ENCODE measurements around the gene PRKAA2. TPM values are rescaled to one million over a fixed set of nuclear protein-coding genes. Genes with fewer than 3 reads are reported as not detected.

The PRKAA2 gene
- total RNA-seq, 1 donor from 2014 or later: 2.1 TPM

GRCh38 chr1:56647106-56647505 is 2.0 kb downstream of the PRKAA2 start:
- DNase-seq (ENCODE audit: low read depth) (no peak), FAIRE-seq (no peak)
- no peak overlapping the region for H3K4me3 ChIP-seq (ENCODE audit: low read depth, low read length)
- TF ChIP-seq, protein P1, sequence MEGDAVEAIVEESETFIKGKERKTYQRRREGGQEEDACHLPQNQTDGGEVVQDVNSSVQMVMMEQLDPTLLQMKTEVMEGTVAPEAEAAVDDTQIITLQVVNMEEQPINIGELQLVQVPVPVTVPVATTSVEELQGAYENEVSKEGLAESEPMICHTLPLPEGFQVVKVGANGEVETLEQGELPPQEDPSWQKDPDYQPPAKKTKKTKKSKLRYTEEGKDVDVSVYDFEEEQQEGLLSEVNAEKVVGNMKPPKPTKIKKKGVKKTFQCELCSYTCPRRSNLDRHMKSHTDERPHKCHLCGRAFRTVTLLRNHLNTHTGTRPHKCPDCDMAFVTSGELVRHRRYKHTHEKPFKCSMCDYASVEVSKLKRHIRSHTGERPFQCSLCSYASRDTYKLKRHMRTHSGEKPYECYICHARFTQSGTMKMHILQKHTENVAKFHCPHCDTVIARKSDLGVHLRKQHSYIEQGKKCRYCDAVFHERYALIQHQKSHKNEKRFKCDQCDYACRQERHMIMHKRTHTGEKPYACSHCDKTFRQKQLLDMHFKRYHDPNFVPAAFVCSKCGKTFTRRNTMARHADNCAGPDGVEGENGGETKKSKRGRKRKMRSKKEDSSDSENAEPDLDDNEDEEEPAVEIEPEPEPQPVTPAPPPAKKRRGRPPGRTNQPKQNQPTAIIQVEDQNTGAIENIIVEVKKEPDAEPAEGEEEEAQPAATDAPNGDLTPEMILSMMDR (IDR thresholded peaks at IDR 0.05; ENCODE audit: insufficient read depth, low read length, severe bottlenecking): no peak
- no peaks in the 10 kb centered on the region for H3K36me3 ChIP-seq (ENCODE audit: control insufficient read depth, insufficient read depth, low read length)
- H3K27me3 ChIP-seq (ENCODE audit: control insufficient read depth, insufficient read depth, low read length): peaks cover 4% of the 10 kb centered on the region

DNA sequence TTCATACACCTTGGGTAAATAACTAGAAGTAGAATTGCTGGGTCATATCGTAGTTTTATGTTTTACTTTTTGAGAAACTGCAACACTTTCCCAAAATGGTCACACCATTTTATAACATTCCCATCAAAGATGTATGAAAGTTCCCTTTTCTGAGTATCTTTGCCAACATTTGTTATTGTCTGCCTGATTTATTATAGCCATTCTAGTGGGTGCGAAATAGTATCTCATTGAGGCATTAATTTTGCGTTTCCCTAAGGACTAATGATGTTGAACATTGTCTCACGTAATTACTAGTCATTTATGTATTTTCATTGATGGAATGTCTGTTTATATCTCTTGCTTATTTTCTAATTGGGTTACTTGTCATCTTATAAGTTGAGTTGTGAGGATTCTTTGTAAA is 3.4 kb downstream of the PRKAA2 start:
- H3K27me3 ChIP-seq (ENCODE audit: control insufficient read depth, insufficient read depth, low read length): peaks cover 4% of the 10 kb centered on the region
- DNase-seq (ENCODE audit: low read depth) (no peak), FAIRE-seq (no peak)
- no peaks in the 10 kb centered on the region for H3K36me3 ChIP-seq (ENCODE audit: control insufficient read depth, insufficient read depth, low read length)
- H3K4me3 ChIP-seq (ENCODE audit: low read depth, low read length): no peak overlapping the region
- TF ChIP-seq, protein P1 (IDR thresholded peaks at IDR 0.05; ENCODE audit: insufficient read depth, low read length, severe bottlenecking): no peak

DNA sequence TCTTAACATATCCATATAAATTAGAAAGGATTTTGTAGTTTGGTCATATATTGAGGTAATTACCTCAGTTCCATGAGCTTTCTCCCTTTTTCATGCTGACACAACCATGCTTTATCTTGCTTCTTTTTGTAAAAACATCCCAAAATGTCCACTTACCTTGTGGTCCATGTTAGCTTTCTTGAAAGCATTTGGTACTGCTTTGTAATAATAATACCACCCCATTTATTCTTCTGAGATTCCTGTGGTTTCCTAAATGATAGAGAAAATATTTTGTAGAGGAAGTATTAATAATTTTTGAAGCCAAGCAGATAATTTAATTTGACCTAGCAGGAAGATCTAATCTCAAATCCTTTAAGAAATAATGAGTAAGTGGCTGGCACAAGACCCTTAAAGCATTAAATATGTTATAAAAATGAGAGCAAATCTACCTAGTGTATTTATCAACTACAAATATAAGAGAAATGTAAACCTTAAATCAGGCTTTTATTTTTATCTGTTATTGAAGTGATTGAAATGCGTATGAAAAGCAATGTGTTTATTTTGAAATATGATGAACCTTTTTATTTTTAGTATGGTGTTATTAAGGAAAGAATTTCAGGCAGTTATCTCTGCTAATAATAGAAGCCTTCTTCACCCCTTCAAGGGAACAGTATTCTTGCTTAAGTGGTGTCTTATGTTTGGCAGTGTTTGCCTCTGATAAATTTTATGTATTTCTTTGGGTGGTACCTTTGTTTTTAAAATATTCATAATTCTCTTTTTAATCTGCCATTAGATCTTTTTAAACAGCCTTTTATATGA is 9.2 kb downstream of the PRKAA2 start:
- Histone ChIP-seq H3K27me3 (ENCODE audit: control insufficient read depth, insufficient read depth, low read length) (no peaks in the 10 kb centered on the region), H3K4me3 (ENCODE audit: low read depth, low read length) (no peak overlapping the region), H3K36me3 (ENCODE audit: control insufficient read depth, insufficient read depth, low read length) (no peaks in the 10 kb centered on the region)
- DNase-seq (ENCODE audit: low read depth) (no peak), FAIRE-seq (no peak)
- TF ChIP-seq, protein P1 (IDR thresholded peaks at IDR 0.05; ENCODE audit: insufficient read depth, low read length, severe bottlenecking): no peak

- H3K4me3 ChIP-seq (ENCODE audit: low read depth, low read length): no peak overlapping the region
- TF ChIP-seq, protein P1 (IDR thresholded peaks at IDR 0.05; ENCODE audit: insufficient read depth, low read length, severe bottlenecking): no peak
- H3K36me3 ChIP-seq (ENCODE audit: control insufficient read depth, insufficient read depth, low read length): no peaks in the 10 kb centered on the region
- H3K27me3 ChIP-seq (ENCODE audit: control insufficient read depth, insufficient read depth, low read length): no peaks in the 10 kb centered on the region
- no peak for FAIRE-seq
- DNase-seq (ENCODE audit: low read depth): no peak
Observed at GRCh38 chr1:56655991-56656613, 11.0 kb downstream of the PRKAA2 start.

DNA sequence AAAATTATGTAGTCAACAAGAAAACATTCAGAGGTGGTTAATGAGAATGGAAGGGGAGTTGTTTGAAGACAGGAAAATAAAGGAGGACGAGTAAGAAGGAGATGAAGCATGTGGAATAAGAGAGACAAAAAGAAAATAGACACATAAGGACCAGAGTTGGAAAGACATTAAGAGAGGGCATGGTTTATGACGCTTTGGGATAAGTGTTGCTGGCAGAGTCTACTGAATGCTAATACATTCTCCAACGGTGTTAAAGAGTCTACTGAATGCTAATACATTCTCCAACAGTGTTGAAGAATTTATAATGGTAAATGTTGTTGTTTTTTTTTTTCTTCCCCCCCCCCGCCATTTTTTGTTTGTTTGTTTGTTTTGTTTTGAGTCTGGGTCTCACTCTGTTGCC is 13.1 kb downstream of the PRKAA2 start:
- Histone ChIP-seq H3K36me3 (ENCODE audit: control insufficient read depth, insufficient read depth, low read length) (no peaks in the 10 kb centered on the region), H3K4me3 (ENCODE audit: low read depth, low read length) (no peak overlapping the region), H3K27me3 (ENCODE audit: control insufficient read depth, insufficient read depth, low read length) (no peaks in the 10 kb centered on the region)
- FAIRE-seq (no peak), DNase-seq (ENCODE audit: low read depth) (no peak)
- TF ChIP-seq, protein P1 (IDR thresholded peaks at IDR 0.05; ENCODE audit: insufficient read depth, low read length, severe bottlenecking): no peak
